HCT116 (cell line): ENCODE measurements around the gene FLACC1. TPM values are rescaled to one million over a fixed set of nuclear protein-coding genes. Genes with fewer than 3 reads are reported as not detected.
A peak's percentile ranks its signal among the peaks of the same experiment; 100 is the strongest.

ENCODE experiments used
- ATAC-seq: fragments of 200-7000 bp; cut with Tn5 transposase; 2 replicates; pipeline ENCODE4 v1.9.1; 2020; ENCODE audit warnings: mild to moderate bottlenecking, moderate library complexity
- Bru-seq: library from RNA; stranded (reverse); fragments of 400-500 nt; gene quantifications from one replicate; lab custom pipeline; 2021; lab: Mats Ljungman, UMichigan
- BruChase-seq, 2 experiments: library from RNA; stranded (reverse); fragments of 400-500 nt; gene quantifications; one replicate each; lab custom pipeline; 2021; lab: Mats Ljungman, UMichigan
- BruUV-seq: library from RNA; stranded (reverse); fragments of 400-500 nt; replicated peaks from 2 replicates; lab custom pipeline; 2021; lab: Mats Ljungman, UMichigan
- CTCF ChIA-PET: fragments of 300-600 bp; sonication (Branson Sonifier 250); formaldehyde crosslinking; loops from one replicate; lab custom pipeline; 2021; ENCODE audit warnings: antibody characterized with exemption; lab: Charles Lee
- POLR2A ChIA-PET: fragments of 300-600, 350-600 bp; sonication (Branson Sonifier 250); formaldehyde crosslinking; loops from one replicate; lab custom pipeline; 2021; ENCODE audit warnings: antibody characterized with exemption; lab: Charles Lee
- RAD21 ChIA-PET, 2 experiments: fragments of 300-600 bp; sonication (Branson Sonifier 250); formaldehyde crosslinking; loops; one replicate each; lab custom pipeline; 2023; ENCODE audit warnings: low total read pairs in 2 of 2; ENCODE audit not compliant: uncharacterized antibody in 2 of 2, unreplicated experiment in 2 of 2, low non-redundant PET in 1 of 2; lab: Charles Lee
- DNase-seq: peaks from one replicate; pipeline ENCODE4 v3.0.0-alpha.2; 2010; ENCODE audit warnings: low read depth, low spot score
- H2AFZ ChIP-seq: fragments of 200-600 bp; shearing (Covaris generic), sonication (generic); 2 replicates; pipeline ENCODE4 v1.6.1; 2017; ENCODE audit warnings: low read depth, mixed run types, mixed read lengths, antibody characterized with exemption, low read length; ENCODE audit not compliant: poor library complexity, severe bottlenecking
- H3K27ac ChIP-seq: 2 replicates; pipeline ENCODE4 v1.5.1; 2012; ENCODE audit warnings: low read depth, low read length
- H3K27me3 ChIP-seq: fragments of 200-600 bp; sonication (generic); 2 replicates; pipeline ENCODE4 v1.6.1; 2016; ENCODE audit warnings: mixed run types, low read length, mixed read lengths; ENCODE audit not compliant: insufficient read depth
- H3K36me3 ChIP-seq, 2 experiments: fragments of 200-500 bp in 1 of 2; fragments of 200-600 bp in 1 of 2; sonication (Bioruptor generic) in 1 of 2; sonication (generic) in 1 of 2; 2 replicates each; pipeline versions ENCODE4 v1.5.1 to v1.6.1; 2014 to 2016; ENCODE audit warnings: low read length in 2 of 2, inconsistent platforms in 1 of 2, mixed read lengths in 1 of 2, mixed run types in 1 of 2; ENCODE audit not compliant: insufficient read depth in 2 of 2, control insufficient read depth in 1 of 2
- H3K4me1 ChIP-seq, 2 experiments: fragments of 200-600 bp in 1 of 2; sonication (generic) in 1 of 2; 2 replicates each; pipeline versions ENCODE4 v1.5.1 to v1.6.1; 2012 to 2017; ENCODE audit warnings: low read length in 2 of 2, inconsistent platforms in 1 of 2, mild to moderate bottlenecking in 1 of 2, mixed read lengths in 1 of 2, mixed run types in 1 of 2, moderate library complexity in 1 of 2; ENCODE audit not compliant: insufficient read depth in 2 of 2, control insufficient read depth in 1 of 2
- H3K4me2 ChIP-seq: fragments of 200-600 bp; sonication (generic); 2 replicates; pipeline ENCODE4 v1.6.1; 2017; ENCODE audit warnings: mixed run types, low read length, mixed read lengths
- H3K4me3 ChIP-seq, 2 experiments: fragments of 200-600 bp in 1 of 2; sonication (generic) in 1 of 2; replicated peaks in 1 of 2; 2 replicates each; pipeline ENCODE4 v1.5.1; 2011 to 2016; ENCODE audit warnings: low read length in 2 of 2, control low read depth in 1 of 2, low read depth in 1 of 2, mild to moderate bottlenecking in 1 of 2, mixed read lengths in 1 of 2, mixed run types in 1 of 2
- H3K79me2 ChIP-seq: fragments of 200-600 bp; sonication (generic); 2 replicates; pipeline ENCODE4 v1.6.1; 2017; ENCODE audit warnings: mild to moderate bottlenecking, mixed run types, low read length, moderate library complexity, mixed read lengths; ENCODE audit not compliant: insufficient read depth
- H3K9ac ChIP-seq: fragments of 200-600 bp; sonication (generic); 2 replicates; pipeline ENCODE4 v1.6.1; 2016; ENCODE audit warnings: low read length, mixed read lengths
- H3K9me2 ChIP-seq: fragments of 200-600 bp; sonication (generic), shearing (Covaris generic); 2 replicates; pipeline ENCODE4 v1.6.1; 2017; ENCODE audit warnings: mixed run types, mild to moderate bottlenecking, moderate library complexity; ENCODE audit not compliant: insufficient read depth
- H3K9me3 ChIP-seq, 2 experiments: fragments of 200-500 bp in 1 of 2; fragments of 200-600 bp in 1 of 2; sonication (Bioruptor generic) in 1 of 2; sonication (generic) in 1 of 2; 2 replicates each; pipeline ENCODE4 v1.6.1; 2014 to 2017; ENCODE audit warnings: low read length in 2 of 2, mixed read lengths in 2 of 2, inconsistent platforms in 1 of 2, low read depth in 1 of 2, mild to moderate bottlenecking in 1 of 2, mixed run types in 1 of 2, moderate library complexity in 1 of 2; ENCODE audit not compliant: control insufficient read depth in 1 of 2, insufficient read depth in 1 of 2
- H4K20me1 ChIP-seq: fragments of 200-600 bp; sonication (generic), shearing (Covaris generic); 2 replicates; pipeline ENCODE4 v1.6.1; 2017; ENCODE audit warnings: mixed run types, mild to moderate bottlenecking, moderate library complexity; ENCODE audit not compliant: insufficient read depth
- CEBPB ChIP-seq: IDR thresholded peaks from 2 replicates; pipeline ENCODE4 v1.6.1; 2012; ENCODE audit warnings: low read depth
- EGR1 ChIP-seq: IDR thresholded peaks from 2 replicates; pipeline ENCODE4 v1.6.1; 2012; ENCODE audit warnings: low read depth
- RAD21 ChIP-seq: IDR thresholded peaks from 2 replicates; pipeline ENCODE4 v1.6.1; 2012; ENCODE audit warnings: low read depth, mild to moderate bottlenecking
- SIN3A ChIP-seq: IDR thresholded peaks from 2 replicates; pipeline ENCODE4 v1.6.1; 2012; ENCODE audit warnings: low read depth
- SP1 ChIP-seq: IDR thresholded peaks from 2 replicates; pipeline ENCODE4 v1.6.1; 2012; ENCODE audit warnings: low read depth
- SRF ChIP-seq: IDR thresholded peaks from 2 replicates; pipeline ENCODE4 v1.6.1; 2012; ENCODE audit warnings: low read depth
- TCF7L2 ChIP-seq: IDR thresholded peaks from 2 replicates; pipeline ENCODE4 v1.7.0; 2011; ENCODE audit warnings: borderline replicate concordance, inconsistent platforms; ENCODE audit not compliant: insufficient read depth, insufficient read length; ENCODE audit errors: extremely low read depth
- YY1 ChIP-seq: IDR thresholded peaks from 2 replicates; pipeline ENCODE4 v1.6.1; 2011; ENCODE audit warnings: low read length, low read depth, moderate library complexity, mild to moderate bottlenecking; ENCODE audit not compliant: insufficient replicate concordance; ENCODE audit errors: extremely low read depth
- intact Hi-C: fragments of 100-400 bp; cut with micrococcal nuclease; formaldehyde crosslinking; loops from 2 replicates; pipeline ENCODE4 v1.10.0; 2022
- long read RNA-seq: library from polyadenylated mRNA; unstranded; transcript quantifications from one replicate; pipeline ENCODE4 v2.0.0, GENCODE V29; 2021; ENCODE audit not compliant: unreplicated experiment
- polyA plus RNA-seq: library from polyadenylated mRNA; unstranded; fragments of >200 nt; gene quantifications from 2 replicates; pipeline ENCODE4 v1.2.1, GENCODE V29; 2012; ENCODE audit warnings: missing spikeins
- total RNA-seq: library from RNA; stranded (reverse); gene quantifications from one replicate; pipeline ENCODE4 v1.2.1, GENCODE V29; 2021; ENCODE audit not compliant: unreplicated experiment

FLACC1 gene, protein sequence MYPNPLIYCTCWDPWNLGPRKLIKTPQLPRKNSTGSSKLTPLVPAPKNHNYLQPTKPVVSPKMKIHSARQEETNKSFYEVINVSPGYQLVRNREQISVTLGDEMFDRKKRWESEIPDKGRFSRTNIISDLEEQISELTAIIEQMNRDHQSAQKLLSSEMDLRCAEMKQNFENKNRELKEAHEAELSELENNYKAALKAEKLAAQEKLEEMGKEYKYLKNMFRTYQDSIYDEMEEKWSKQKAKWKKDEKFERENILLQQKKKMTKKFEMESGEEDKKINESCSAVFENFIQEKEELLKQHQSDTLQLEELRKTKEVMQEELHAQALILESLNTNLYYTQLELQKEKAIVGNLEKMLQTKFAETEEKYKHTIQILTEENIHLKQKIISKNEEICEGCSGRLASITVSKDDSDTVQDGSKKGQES
- 0.74 TPM for total RNA-seq
- polyA plus RNA-seq = 0.14 TPM in 1 of 2 replicates, not detected in the other
- Bru-seq, nascent RNA = percentile 44 among the genes with signal in this experiment
- percentile 40 among the genes with signal in this experiment for BruChase-seq, experiment 1, labeled RNA remaining after a 6-hour chase
- BruChase-seq, experiment 2, labeled RNA remaining after a 2-hour chase = percentile 34 among the genes with signal in this experiment
- long read RNA-seq = 0 reads

GRCh38 chr2:201357221-201357620 is at the start of gene FLACC1:
FLACC1 (minus strand) TSS chr2:201357345; CDS start chr2:201351404, 5,941 bp downstream.
- CTCF ChIA-PET = interaction anchor here (1.9 kb wide), 1 partner anchor 125 kb away, joined by 6 read pairs; no protein-coding TSS in a partner anchor
- POLR2A ChIA-PET = no interaction called here
- Histone ChIP-seq H3K4me1 (peaks cover 18 to 36% of the 10 kb centered on the region in 2 experiments), H2AFZ (no peak within 1 kb of the TSS), H3K9ac (no peak within 1 kb of the TSS), H3K79me2 (no peaks in the 10 kb centered on the region), H4K20me1 (no peaks in the 10 kb centered on the region), H3K27ac (no peak within 1 kb of the TSS), H3K4me2 (peak within 1 kb of the TSS; percentile 16; the same call in 1 of the 2 replicates), H3K4me3 (no peak within 1 kb of the TSS), H3K9me3 (no peaks in the 10 kb centered on the region), H3K36me3 (no peaks in the 10 kb centered on the region), H3K27me3 (no peaks in the 10 kb centered on the region), H3K9me2 (no peaks in the 10 kb centered on the region)
- TF ChIP-seq SRF (no peak), EGR1 (no peak), CEBPB (no peak), SP1 (no peak), TCF7L2 (no peak), YY1 (no peak), RAD21 (no peak), SIN3A (no peak)
- RAD21 ChIA-PET = no interaction called here
- DNase-seq (peak; percentile 42), ATAC-seq (no peak; the same call in 1 of the 2 replicates)
- intact Hi-C loops = loop anchor here (5.0 kb wide), 1 partner anchor 100 kb away; no protein-coding TSS in a partner anchor
- no TSS peak for BruUV-seq
